T-helper 2 cell (primary cell): ENCODE results near the gene USP40.

ENCODE experiments used
- DNase-seq, 5 experiments: peaks; one replicate each; pipeline versions ENCODE4 v3.0.0 to v3.0.0-alpha.2; 2012 to 2022

USP40 gene

DNA sequence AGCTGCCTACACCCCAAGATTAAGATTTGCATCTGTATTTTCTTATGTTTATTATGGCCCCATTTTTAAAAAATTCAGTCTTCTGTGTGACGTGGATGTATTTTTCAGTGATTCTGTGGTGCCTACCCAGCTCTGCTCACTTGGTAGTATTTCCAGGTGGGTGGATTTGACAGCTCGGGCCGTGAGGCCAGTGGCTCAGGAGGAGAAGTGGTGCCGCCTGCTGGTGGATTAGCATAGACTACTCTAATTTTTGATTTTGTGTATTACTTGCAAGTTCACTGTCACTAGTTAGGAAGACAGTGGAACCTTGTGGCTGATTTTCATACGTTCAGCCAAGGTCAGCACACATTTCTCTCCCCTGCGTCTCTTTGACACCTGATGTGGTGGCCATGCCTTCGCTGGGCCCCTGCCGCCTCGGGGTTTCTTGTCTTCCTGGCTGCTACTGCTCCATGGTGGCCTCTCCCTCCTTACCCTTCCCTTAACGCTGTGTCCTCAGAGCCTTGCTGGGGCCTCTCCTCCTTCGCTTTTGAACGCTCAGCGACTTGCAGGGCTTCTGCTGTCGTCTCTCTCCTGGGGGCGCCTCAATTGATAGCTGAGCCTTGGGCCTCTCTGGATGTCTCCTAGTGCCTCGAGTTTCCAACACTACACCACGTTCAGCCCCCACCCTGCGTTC lies 122.9 kb downstream of the USP40 start:
- DNase-seq: peak; percentile 48 to 88 (median 71)

DNA sequence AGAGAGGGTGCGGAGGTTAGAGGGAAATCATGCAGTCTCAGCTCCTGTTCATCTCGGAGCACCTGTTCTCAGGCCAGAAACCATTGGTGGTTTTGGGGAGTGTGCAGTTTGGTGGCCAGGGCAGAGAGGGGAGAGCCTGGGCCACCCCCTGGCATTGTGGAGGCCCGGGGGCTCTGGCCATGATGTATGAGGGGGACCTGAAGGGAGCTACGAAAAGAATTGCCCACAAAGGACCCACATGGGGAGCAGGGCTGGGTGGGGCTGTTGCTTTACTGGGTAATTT lies 124.6 kb downstream of the USP40 start:
- DNase-seq: no peak

DNA sequence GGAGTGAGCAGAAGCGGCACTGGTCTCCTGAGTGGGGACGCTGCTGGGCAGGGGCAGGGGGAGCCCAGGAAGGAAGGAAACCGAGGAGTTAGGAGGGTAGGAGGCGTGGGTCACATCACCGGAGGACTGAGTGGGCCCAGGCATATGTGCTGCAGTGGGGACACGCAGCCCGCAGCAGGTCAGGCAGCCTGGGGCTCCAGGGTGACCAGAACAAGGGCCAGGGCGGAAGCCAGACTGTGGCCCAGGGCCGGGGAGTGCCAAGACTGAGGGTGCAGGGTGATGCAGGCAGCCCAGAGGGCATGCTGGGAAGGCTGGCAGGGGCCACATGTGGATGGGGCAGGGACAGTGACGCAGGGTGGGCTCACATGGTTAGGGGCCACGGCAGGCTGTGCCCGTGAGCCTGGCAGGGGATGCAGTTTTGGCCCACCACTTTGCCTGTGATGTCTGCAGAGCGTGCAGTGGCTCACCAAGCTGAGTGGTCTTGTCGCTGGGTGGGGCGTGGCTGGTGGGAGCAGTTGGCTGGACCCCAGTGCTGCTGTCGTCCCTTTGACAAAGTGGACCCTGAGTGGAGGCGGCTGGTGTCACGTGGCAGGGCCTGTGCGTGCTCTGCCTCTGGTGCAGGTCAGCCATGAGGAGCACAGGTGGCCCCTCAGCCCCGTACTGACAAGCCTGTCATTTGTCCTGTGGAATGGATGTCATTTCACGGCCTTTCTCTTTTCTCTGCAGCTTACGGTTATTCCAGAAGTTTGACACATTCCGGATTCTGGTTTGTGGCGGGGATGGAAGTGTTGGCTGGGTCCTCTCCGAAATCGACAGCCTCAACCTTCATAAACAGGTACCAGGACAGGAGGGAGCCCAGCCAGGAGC lies 125.2 kb downstream of the USP40 start:
- DNase-seq: no peak

DNA sequence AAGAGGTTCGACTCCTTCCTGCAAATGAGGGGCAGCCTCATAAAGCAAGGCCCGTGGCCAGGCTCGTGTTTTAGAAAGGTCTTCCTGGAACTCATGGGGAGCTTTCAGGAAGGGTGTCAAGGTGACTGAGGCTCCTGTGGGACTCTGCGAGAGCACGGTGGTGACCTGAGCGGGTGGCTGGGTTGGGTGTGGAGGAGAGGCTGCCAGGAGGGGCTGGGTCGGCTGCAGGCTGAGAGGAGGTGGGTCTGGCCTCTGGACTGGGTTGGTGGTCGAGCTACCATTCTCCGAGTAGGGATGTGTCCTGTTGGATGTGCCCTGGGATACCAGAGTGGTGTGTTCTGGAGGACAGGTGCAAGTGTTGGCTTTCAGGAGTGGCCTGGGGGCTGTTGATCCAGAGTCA lies 125.9 kb downstream of the USP40 start:
- no peak for DNase-seq

DNA sequence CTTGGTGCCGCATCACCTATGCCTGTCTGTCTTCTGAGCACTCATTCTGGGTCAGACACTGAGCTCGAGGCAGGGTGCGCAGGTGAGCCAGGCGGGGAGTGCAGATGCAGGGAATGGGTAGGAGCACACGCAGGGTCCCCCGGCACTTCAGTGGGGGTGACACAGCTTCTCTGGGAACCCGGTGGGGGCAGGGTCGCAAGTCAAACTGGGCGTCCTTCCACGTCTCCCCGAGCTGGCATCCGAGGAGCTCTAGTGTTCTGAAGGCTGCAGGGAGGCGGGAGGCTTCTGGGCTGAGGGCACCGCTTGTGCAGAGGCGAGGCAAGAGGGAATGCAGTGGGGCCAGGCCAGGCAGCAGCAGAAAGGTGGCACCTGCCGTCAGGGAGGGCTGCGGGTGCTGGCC lies 126.3 kb downstream of the USP40 start:
- no peak for DNase-seq

DNA sequence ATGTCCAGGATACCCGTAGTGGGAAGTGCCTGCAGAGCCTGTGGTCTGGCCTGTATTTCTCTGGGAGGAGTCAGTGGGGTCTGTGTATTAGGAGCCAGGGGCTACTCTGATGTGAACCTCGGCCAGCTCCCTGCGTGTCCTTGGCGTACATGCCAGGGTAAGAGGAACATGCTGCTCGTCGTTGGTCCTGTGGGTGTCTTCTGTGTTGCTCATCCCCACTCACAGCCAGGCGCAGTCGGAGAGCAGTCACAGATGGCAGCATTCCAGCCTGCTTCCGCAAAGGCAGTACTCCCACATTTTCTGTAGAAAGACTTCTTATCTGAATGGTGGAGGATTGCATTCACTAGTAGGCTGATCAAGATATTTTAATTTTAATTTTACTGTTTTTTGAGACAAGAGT lies 127.4 kb downstream of the USP40 start:
- DNase-seq: no peak

DNA sequence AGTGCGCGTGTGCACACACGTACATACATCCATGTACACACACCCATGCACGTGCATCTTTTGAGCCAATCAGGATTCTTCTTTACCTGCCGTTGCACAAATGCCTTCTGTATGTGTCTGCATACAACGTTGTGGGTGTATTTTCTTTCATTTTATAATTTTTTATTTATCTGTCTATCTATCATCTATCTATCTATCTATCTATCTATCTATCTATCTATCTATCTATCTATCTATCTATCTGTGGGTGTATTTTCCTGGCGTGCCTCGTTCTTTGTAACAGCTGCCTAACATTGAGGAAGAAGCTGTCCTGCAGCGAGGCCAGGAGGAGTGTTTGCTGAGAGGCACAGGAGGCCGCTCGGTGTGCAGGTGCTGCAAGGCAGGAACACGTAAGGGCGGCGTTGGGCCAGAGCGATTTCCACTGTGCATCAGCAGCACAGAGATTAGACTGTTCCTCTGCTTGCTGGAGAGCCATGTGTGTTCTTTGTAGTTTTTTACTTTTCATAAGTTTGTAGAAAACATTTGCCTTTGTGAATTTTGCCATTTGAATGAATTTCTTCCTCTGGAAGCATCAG lies 127.9 kb downstream of the USP40 start:
- no peak for DNase-seq

DNA sequence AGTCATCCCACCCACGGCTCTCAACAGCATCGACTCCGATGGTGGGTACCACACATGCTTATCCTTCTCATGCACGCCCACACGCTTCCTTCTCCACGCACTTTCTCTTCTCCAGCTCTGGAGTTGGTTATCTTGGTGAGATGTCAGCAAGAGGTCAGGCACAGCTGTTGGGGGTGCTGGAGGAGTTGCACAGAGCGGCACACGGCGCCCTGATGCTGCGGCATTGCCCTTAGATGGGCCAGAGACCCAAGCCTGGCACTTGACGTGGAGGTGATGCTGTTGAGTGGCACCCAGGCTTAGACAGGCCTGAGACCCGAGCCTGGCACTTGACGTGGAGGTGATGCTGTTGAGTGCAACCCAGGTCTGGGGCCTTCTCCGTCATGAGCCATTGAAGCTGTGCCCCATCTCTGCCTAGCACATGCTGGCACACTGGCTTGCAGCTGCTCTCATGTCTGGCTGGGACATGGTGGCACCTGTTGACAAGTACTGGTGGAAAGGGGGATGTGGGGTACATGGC lies 129.1 kb downstream of the USP40 start:
- DNase-seq: no peak

DNA sequence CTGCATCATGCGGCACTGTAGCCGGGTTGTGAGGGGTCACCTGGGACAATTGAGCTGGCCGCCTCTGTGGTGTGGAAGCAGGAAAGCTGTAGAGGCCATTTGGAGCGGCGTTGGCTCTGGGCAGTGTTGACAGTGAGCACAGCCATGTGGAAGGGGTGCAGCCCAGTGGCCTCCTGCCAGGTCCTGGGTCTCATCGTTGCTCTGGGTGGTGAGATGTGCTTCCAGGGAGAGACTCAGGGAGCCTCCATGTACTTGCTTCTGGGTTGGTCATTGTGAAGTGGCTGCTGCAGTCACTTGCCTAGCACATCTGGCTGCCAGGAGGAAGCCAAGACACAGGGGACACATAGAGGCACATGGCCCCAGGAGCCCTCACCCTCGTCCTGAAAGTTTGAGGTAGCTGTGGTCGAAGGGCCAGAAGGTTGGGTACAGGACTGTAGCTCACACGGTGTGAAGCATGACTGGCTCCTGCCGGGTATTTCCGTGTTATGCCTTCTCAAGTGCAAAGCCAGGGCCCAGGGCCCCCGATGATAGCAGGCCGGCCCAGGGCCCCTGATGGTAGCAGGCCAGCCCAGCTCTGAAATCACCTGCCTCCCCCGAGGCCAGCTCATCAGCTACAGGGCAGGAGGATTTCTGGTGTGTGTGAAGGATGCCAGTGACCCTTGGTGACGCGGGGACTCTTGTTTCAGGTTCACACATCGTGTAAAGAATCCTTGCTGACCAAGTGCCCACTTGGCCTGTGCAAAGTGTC lies 129.7 kb downstream of the USP40 start:
- no peak for DNase-seq

DNA sequence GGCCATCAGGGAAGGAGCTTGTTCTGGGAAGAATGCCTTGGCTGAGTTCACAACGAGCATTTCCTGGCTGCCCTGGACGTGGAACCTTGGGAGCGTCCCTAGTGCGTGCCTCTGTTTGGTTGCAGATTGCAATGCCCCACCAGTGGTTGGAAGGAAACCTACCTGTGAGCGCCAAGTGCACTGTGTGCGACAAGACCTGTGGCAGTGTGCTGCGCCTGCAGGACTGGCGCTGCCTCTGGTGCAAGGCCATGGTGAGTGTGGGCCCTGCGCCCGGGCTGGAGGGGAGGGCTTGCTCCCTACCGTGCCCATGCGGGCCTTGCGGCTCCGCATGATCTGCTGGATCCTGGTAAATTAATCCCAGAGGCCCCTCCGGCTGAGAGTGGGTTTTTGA lies 130.4 kb downstream of the USP40 start:
- DNase-seq: no peak

DNA sequence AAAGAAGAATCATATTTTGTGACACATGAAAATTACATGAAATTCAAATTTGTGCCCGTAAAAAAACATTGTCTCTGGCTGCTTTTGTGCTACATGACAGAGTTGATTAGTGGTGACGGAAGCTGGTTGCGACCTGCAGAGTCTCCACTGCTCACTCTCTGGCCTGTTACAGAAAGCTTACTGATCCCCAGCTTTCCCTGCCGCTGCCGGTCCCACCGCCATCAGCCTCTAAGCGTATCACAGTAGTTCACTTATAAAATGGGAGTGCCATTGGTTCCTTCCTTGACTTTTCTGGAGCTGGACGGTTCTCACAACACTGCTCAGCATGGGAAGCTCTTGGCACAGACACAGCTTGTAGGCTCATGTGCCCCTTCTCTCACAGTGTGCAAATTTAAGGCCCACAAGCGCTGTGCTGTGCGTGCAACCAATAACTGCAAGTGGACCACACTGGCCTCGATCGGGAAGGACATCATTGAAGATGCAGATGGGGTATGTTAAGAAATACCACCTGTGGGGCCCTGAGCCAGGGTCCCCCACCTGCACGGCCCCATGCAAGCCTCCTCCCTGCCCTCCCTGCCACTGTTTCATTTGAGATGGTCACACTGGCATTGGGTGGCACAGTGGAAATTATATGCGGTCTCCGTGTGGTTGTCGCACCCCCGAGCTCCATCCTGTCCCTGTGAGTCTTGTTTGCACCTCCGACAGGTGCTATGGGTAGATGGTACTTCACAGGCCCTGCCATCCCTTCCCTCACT lies 131.0 kb downstream of the USP40 start:
- no peak for DNase-seq

DNA sequence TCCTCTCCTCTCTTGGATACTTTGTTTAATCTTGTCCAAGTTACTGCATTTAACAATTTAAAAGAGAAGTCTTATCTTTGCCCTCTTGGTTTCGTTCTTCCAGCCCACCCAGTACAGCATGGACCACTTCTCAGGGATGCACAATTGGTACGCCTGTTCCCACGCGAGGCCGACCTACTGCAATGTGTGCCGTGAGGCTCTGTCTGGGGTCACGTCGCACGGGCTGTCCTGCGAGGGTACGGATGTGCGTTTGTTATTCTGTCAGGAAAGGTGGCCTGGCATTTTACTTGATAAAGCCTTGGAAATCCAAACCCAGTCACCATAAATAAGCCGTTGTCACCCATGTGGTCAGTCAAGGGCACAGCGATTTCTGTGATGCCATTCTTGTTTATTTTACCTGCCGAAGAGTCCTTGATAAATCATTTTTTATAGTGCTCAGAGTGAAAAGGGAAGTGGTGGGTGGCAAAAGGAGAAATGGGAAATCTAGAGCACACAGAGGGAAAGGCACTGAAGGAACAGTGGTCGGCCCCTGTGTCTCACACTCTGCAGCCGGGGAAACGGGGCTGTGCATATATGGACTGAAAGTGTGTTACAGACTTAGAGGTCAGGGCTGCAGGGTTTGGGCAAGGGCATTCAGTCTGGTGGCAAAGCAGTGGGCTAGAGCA lies 131.8 kb downstream of the USP40 start:
- DNase-seq: no peak

DNA sequence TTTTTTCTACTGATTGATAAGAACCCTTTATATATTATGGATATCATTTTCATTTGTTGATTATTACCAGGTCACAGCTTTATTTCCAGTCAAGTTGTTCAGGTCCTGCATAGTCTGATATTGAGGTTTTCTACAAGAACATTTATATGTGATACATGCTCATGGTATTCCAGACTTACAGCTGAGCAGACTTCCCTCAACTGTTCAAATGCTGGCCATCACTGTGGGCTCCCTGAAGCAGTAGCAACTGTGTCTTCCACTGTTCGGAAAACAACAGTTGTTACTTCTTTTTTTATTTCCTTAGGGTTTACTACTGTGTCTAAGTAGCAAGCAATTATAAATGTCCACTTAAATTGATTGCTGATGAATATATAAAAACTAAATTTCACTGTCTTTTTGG lies 132.8 kb downstream of the USP40 start:
- no peak for DNase-seq

DNA sequence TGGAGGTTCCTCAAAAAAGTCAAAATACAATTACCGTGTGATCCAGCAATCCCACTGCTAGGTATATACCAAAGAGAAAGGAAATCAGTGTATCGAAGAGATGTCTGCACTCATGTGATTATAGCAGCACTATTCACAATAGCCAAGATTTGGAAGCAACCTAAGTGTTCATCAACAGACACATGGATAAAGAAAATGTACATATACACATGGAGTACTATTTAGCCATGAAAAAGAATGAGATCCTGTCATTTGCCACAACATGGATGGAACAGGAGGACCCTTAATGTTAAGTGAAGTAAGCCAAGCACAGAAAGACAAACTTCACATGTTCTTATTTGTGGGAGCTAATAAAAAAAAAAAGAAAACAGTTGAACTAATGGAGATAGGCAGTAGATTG lies 133.6 kb downstream of the USP40 start:
- no peak for DNase-seq

DNA sequence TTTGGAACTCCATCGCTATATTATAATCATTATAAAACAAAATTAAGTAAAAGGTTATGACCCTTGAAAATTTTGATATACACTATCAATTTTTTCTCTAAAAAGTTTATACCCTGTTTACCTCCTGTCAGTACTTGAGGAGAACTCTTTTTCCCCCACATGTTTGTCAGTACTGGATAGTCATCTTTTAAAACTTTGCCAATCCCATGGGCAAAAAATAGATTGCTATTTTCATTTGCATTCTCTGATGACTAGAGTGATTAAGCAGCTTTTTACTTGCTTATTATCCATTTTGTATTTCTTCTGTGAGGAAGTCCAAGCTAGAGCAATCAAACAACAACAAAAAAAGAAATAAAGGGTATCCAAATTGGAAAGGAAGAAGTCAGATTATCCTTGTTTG lies 135.9 kb downstream of the USP40 start:
- DNase-seq: no peak

DNA sequence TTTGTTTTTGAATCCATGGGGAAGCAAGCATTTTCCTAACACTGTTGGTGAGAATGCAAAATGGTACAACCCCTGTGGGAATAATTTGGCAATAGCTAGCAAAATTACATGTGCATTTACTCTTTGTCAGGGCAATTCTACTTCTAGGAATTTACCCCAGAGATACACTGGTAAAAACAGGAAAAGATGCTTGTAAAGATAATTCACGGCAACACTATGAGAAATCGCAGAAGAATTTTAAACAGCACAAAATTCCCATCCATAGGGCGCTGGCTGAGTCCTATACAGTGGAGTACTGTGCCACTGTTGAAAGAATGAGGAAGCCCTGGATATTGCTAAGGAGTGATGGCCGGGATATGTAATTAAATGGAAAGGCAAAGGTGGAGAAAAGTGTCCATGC lies 136.5 kb downstream of the USP40 start:
- DNase-seq: no peak

DNA sequence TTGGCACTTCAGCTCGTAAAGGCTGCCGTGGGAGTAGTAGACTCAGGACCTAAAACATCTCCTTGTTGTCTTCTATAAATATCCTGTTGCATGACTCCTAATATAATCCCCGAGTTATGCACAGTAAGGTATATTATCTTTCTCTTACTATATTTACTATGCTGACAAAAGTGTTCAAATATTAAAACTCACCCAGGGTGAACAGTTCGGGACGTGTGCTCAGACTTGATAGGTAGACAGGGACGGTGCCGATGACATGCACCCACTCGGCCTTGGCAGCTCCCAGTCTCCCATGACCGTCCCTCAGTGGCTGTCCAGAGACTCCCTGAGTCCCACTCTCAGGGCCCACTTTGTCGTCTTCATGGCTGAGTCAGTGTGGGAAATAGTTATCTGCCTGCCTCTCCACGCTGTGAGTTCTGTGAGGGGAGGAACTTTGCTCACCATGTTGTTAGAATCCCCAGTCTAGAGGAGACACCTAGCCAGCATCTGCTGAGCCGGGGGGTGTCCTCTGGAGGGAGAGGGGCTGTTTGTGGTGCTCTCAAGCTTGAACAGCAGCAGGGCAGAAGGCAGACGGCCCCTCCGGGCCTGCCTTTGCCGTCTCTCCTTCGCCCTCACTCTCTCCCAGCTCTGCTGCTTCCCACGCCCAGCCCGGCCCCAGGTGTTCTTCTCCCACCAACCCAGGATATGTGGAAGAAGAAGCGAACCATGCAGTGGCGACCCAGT lies 137.2 kb downstream of the USP40 start:
- no peak for DNase-seq

DNA sequence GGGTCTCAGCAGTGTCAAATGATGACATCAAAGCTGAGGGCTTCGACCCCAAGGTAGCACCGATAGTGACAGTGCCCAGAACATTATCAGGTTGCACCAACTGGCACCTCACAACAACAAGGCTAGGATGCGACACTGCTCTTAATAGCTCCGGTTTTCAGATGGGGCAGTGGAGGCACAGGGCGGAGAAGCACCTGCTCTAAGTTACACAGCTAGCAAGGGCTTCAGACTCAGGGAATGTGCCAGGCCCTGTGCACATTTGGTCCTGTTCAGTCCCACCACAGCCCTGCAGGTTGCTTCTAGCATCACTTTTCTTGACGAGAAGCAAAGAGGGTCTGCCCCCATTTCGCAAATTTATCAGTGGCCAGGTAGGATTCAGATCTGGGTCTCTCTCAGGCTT lies 138.1 kb downstream of the USP40 start:
- DNase-seq: no peak

DNA sequence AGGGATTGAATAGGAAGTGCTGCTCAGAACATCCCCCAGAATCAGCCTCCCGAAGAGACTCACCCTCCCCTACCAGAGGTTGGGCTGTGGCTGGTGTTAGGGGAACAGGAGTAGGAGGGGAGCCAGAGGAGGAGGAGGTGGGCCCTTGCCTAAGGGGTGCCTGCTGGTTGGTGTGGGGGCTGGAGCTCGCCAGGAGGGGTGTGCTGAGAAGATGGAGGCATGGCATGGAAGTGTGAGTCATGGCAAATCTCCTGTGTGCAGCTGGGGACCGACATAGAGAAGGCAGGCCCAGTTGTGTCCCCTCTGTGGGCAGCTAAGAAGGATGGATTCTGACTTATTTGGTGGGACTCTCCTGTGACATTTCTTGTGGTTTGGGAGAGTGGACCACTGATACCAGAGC lies 138.6 kb downstream of the USP40 start:
- no peak for DNase-seq

DNA sequence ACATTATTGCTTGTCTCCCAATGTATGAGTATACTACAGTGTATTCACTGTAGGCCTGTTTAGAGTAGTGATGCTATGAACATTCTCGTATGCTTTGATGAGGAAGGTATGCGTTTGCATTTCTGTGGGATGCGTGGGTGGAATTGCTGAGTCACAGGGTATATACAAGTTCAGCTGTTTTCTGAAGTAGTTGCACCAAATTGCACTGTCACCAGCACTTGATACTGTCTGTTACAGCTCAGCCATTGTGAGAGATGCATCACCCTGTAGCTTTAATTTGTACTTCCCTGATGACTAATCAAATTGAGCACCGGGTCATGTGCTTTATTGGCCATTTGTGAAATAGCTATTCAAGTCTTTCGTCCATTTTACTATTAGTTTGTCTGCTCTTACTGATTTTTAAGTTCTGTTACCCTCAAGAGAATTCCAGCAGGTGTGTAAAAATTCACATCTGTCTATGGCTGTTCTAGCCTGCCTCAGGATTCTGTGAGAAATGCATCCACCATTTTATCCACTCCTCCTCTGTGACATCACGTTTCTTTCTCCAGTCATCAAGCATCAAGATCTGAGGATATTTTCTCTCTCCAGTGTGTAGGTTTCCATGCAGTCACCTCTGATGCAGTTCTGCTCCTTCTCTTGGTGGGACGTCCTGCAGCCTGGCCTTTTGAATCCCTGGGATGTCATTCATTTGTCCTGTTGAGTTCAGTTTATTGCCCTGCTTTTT lies 139.8 kb downstream of the USP40 start:
- peak in 2 of 5 experiments; percentile 49 to 63 for DNase-seq
